OCI-LY3 (cell line): ENCODE data around the gene CPLX1.

ENCODE experiments used
- H2AFZ ChIP-seq: fragments of 200-600, 300-600 bp; shearing (Covaris generic); 2 replicates; pipeline ENCODE4 v1.6.0; 2014; ENCODE audit warnings: antibody characterized with exemption, low read depth, low read length
- H3K27ac ChIP-seq: fragments of 200-600, 300-600 bp; sonication (generic); 2 replicates; pipeline ENCODE4 v1.5.1; 2014; ENCODE audit warnings: mild to moderate bottlenecking, low read length, moderate library complexity, mixed read lengths
- H3K27me3 ChIP-seq: fragments of 200-600, 300-600 bp; sonication (generic); 2 replicates; pipeline ENCODE4 v1.6.1; 2014; ENCODE audit warnings: low read depth, low read length, mixed read lengths
- H3K36me3 ChIP-seq: fragments of 200-600, 300-600 bp; sonication (generic); replicated peaks from 2 replicates; pipeline ENCODE3; 2014; ENCODE audit warnings: low read depth, low read length, mixed read lengths
- H3K4me1 ChIP-seq: fragments of 300-600, 200-600 bp; sonication (generic); 2 replicates; pipeline ENCODE4 v1.6.1; 2014; ENCODE audit warnings: low read length, mixed read lengths
- H3K4me2 ChIP-seq: fragments of 200-600, 300-600 bp; sonication (generic); 2 replicates; pipeline ENCODE4 v1.6.1; 2014; ENCODE audit warnings: low read length, mixed read lengths
- H3K4me3 ChIP-seq: fragments of 300-600, 200-600 bp; sonication (generic); 2 replicates; pipeline ENCODE4 v1.5.1; 2014; ENCODE audit warnings: antibody characterized with exemption, mild to moderate bottlenecking, low read length, moderate library complexity
- H3K79me2 ChIP-seq: fragments of 300-600, 200-600 bp; shearing (Covaris generic); 2 replicates; pipeline ENCODE4 v1.6.1; 2014; ENCODE audit warnings: mild to moderate bottlenecking, low read length, mixed read lengths
- H3K9ac ChIP-seq: fragments of 300-600, 200-600 bp; shearing (Covaris generic); 2 replicates; pipeline ENCODE4 v1.6.0; 2014; ENCODE audit warnings: mild to moderate bottlenecking, low read length, moderate library complexity
- H3K9me3 ChIP-seq: fragments of 200-600, 300-600 bp; shearing (Covaris generic); 2 replicates; pipeline ENCODE4 v1.6.1; 2014; ENCODE audit warnings: low read length, mixed read lengths; ENCODE audit not compliant: insufficient read depth
- H4K20me1 ChIP-seq: fragments of 200-600, 300-600 bp; sonication (generic); 2 replicates; pipeline ENCODE4 v1.6.1; 2016; ENCODE audit warnings: low read length, mixed read lengths; ENCODE audit not compliant: insufficient read depth
- CTCF ChIP-seq: fragments of 200-600, 300-600 bp; sonication (generic); IDR thresholded peaks from 2 replicates; pipeline ENCODE4 v1.5.1; 2014; ENCODE audit warnings: antibody characterized with exemption, low read length, low read depth
- EZH2phosphoT487 ChIP-seq: fragments of 200-600 bp; shearing (Covaris generic); IDR thresholded peaks from 2 replicates; pipeline ENCODE4 v1.6.1; 2018; ENCODE audit warnings: antibody characterized with exemption, mixed run types, low read depth

CPLX1 gene

DNA sequence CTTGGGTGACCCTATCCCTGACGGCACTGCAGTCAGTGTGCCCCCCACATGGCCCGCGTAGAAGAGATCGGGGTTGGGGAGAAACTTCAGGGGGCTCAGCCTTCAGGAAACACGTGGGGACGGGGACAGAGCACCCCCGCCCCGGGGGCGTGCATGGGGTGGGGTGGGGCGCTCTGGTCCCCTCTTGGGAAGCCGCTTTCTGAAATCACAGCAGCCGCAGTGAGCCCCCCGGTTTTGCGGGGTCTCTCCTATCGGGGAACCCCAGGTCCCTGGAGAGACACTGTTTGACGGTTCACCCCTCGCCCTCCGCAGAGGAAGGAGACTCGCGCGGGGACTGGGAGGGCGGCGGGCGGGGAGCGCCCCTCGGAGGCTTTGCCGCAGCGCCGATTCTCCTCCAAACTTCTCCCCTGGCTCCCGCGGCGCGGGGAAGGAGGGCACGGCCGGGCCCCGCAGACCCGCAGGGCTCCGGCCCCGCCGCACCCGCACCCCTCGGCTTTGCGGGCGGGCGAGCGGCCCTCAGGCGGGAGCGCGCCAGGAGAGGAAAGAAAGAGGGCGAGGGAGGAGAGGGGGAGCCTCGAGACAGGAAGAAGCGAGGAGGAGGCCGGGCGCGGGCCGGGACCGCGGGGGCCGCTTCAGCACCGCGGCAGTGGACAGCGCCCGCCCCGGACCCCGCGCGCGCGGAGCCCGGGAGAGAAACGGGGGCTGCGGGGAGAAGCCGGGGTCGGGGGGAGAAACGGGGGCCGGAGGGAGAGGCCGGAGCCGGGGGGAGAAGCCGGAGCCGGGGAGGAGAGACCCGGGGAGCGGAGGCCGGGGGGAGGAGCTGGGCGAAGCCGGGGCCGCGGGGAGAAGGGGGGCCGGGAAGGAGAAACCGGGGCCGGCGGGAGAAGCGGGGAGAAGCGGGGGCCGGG, 612 bp downstream of the CPLX1 start:
- H3K4me2 ChIP-seq, result no peak overlapping the region
- no peaks in the 10 kb centered on the region for H3K79me2 ChIP-seq
- H2AFZ ChIP-seq, result no peak overlapping the region
- no peak for TF ChIP-seq CTCF
- no peak for TF ChIP-seq EZH2phosphoT487
- no peaks in the 10 kb centered on the region for H3K27me3 ChIP-seq
- no peaks in the 10 kb centered on the region for H3K4me1 ChIP-seq
- no peaks in the 10 kb centered on the region for H3K9me3 ChIP-seq
- no peak overlapping the region for H3K27ac ChIP-seq
- H3K36me3 ChIP-seq, result no peaks in the 10 kb centered on the region
- no peak overlapping the region for H3K9ac ChIP-seq
- no peak overlapping the region for H3K4me3 ChIP-seq
- H4K20me1 ChIP-seq, result no peaks in the 10 kb centered on the region

- no peaks in the 10 kb centered on the region for H3K9me3 ChIP-seq
Observed at GRCh38 chr4:824461-825062, 1.4 kb downstream of the CPLX1 start.

GRCh38 chr4:823761-824460, 2.0 kb downstream of the CPLX1 start:
- Histone ChIP-seq H3K9ac (no peak overlapping the region), H3K4me2 (no peak overlapping the region), H3K27me3 (no peaks in the 10 kb centered on the region), H3K4me3 (no peak overlapping the region), H3K9me3 (no peaks in the 10 kb centered on the region), H3K36me3 (no peaks in the 10 kb centered on the region), H2AFZ (no peak overlapping the region), H4K20me1 (no peaks in the 10 kb centered on the region), H3K4me1 (no peaks in the 10 kb centered on the region), H3K79me2 (no peaks in the 10 kb centered on the region), H3K27ac (no peak overlapping the region)
- TF ChIP-seq CTCF (no peak), EZH2phosphoT487 (no peak)

More at GRCh38 chr4:824461-825062, 1.4 kb downstream of the CPLX1 start:
- H3K27ac ChIP-seq, result no peak overlapping the region
- H4K20me1 ChIP-seq, result no peaks in the 10 kb centered on the region
- no peak overlapping the region for H3K9ac ChIP-seq
- no peak overlapping the region for H3K4me3 ChIP-seq
- H3K4me1 ChIP-seq, result no peaks in the 10 kb centered on the region
- no peaks in the 10 kb centered on the region for H3K27me3 ChIP-seq
- H2AFZ ChIP-seq, result no peak overlapping the region
- no peak overlapping the region for H3K4me2 ChIP-seq
- H3K36me3 ChIP-seq, result no peaks in the 10 kb centered on the region
- H3K79me2 ChIP-seq, result no peaks in the 10 kb centered on the region
- no peak for TF ChIP-seq EZH2phosphoT487
- TF ChIP-seq CTCF, result no peak
